ENCODE results near the gene FGD4. TPM values are rescaled to one million over a fixed set of nuclear protein-coding genes. Genes with fewer than 3 reads are reported as not detected.

The FGD4 gene
- total RNA-seq, 1 experiment from 2014 or later: 39.7 TPM

DNA sequence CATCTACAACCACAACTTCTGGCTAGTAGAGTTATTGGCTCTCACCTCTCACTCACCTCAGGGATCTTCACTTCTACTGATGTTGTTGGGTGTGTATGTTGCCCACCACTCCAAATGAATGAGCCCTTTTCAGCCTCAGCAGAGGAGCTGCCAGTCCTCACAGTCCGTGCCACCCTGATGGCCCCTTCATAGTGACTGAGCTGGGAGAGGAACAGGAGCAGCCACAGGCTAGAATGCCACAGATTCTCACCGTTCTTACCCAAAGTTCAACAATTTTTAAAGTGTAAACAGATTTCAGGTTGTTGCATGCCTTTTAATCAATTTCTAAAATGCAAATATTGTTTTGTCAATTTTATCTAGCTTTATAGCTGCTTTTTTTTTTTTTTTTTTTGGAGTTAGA is 205.2 kb downstream of the FGD4 start (continued):
- TF ChIP-seq, protein P1, sequence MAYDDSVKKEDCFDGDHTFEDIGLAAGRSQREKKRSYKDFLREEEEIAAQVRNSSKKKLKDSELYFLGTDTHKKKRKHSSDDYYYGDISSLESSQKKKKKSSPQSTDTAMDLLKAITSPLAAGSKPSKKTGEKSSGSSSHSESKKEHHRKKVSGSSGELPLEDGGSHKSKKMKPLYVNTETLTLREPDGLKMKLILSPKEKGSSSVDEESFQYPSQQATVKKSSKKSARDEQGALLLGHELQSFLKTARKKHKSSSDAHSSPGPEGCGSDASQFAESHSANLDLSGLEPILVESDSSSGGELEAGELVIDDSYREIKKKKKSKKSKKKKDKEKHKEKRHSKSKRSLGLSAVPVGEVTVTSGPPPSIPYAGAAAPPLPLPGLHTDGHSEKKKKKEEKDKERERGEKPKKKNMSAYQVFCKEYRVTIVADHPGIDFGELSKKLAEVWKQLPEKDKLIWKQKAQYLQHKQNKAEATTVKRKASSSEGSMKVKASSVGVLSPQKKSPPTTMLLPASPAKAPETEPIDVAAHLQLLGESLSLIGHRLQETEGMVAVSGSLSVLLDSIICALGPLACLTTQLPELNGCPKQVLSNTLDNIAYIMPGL (CRISPR knock-in tag; IDR thresholded peaks at IDR 0.05): no peak
- TF ChIP-seq FOXK1 (CRISPR knock-in tag; IDR thresholded peaks at IDR 0.05) (no peak), OVOL2 (CRISPR knock-in tag; IDR thresholded peaks at IDR 0.05; ENCODE audit: borderline replicate concordance) (no peak), ZNF416 (CRISPR knock-in tag; IDR thresholded peaks at IDR 0.05) (no peak)
- TF ChIP-seq, protein P2, sequence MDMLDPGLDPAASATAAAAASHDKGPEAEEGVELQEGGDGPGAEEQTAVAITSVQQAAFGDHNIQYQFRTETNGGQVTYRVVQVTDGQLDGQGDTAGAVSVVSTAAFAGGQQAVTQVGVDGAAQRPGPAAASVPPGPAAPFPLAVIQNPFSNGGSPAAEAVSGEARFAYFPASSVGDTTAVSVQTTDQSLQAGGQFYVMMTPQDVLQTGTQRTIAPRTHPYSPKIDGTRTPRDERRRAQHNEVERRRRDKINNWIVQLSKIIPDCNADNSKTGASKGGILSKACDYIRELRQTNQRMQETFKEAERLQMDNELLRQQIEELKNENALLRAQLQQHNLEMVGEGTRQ (CRISPR knock-in tag; IDR thresholded peaks at IDR 0.05): no peak

DNA sequence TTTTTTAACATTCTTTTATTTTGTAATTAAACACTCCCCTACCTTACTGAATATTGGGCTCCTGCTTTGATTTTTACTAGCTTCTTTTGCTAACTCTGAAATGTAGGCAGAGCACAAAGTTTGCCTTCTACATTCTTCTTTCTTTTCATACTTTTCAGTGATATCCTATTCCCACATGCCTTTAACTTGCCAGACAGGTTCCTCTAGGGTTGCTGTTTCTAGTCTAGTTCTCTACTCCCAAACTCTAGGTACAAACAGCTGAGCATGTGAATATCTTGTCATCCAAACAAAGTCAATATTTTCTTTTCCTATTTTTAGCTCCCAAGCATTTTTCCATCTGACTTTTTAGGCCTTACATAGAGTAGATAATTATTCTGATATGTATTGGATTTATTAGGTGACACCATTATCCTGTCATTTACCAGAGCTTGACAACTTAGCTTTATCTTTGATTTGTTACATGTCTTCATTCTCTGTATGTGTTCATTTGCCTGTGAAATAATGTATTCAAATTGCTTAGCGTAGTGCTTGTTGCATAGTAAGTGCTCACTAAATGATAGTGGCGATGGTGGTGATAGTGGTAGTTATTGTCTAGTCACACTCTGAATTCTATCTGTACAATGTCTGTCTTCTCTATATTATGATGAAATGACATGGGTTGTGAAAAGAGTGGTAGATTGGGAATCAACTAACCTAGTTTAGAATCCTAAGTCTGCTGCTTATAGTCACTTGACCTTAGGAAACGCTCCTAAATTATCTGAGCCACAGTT is 206.2 kb downstream of the FGD4 start:
- ChIA-PET POLR2A (interaction anchor here (0.6 kb wide), 1 partner anchor 129 kb away, joined by 3 read pairs; no protein-coding TSS in a partner anchor), CTCF (interaction anchor here (0.7 to 1.4 kb wide), 2 partner anchors 67 to 149 kb away, joined by 3 read pairs; no protein-coding TSS in a partner anchor)
- Mint-ChIP-seq H3K27me3 (ENCODE audit: low read depth) (no peaks in the 10 kb centered on the region), H3K9me3 (no peaks in the 10 kb centered on the region), H3K4me1 (peaks cover 19% of the 10 kb centered on the region), H3K27ac (peak overlapping the region; percentile 63; the same call in 1 of the 2 replicates), H3K36me3 (peaks cover 32% of the 10 kb centered on the region), H3K4me3 (no peak overlapping the region)
- DNase-seq (ENCODE audit: low spot score) (no peak), ATAC-seq (no peak)
- TF ChIP-seq, protein P3, sequence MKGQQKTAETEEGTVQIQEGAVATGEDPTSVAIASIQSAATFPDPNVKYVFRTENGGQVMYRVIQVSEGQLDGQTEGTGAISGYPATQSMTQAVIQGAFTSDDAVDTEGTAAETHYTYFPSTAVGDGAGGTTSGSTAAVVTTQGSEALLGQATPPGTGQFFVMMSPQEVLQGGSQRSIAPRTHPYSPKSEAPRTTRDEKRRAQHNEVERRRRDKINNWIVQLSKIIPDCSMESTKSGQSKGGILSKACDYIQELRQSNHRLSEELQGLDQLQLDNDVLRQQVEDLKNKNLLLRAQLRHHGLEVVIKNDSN (CRISPR knock-in tag; IDR thresholded peaks at IDR 0.05): no peak
- TF ChIP-seq, protein P4, sequence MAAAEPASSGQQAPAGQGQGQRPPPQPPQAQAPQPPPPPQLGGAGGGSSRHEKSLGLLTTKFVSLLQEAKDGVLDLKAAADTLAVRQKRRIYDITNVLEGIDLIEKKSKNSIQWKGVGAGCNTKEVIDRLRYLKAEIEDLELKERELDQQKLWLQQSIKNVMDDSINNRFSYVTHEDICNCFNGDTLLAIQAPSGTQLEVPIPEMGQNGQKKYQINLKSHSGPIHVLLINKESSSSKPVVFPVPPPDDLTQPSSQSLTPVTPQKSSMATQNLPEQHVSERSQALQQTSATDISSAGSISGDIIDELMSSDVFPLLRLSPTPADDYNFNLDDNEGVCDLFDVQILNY (CRISPR knock-in tag; IDR thresholded peaks at IDR 0.05): no peak
- TF ChIP-seq, protein P5, sequence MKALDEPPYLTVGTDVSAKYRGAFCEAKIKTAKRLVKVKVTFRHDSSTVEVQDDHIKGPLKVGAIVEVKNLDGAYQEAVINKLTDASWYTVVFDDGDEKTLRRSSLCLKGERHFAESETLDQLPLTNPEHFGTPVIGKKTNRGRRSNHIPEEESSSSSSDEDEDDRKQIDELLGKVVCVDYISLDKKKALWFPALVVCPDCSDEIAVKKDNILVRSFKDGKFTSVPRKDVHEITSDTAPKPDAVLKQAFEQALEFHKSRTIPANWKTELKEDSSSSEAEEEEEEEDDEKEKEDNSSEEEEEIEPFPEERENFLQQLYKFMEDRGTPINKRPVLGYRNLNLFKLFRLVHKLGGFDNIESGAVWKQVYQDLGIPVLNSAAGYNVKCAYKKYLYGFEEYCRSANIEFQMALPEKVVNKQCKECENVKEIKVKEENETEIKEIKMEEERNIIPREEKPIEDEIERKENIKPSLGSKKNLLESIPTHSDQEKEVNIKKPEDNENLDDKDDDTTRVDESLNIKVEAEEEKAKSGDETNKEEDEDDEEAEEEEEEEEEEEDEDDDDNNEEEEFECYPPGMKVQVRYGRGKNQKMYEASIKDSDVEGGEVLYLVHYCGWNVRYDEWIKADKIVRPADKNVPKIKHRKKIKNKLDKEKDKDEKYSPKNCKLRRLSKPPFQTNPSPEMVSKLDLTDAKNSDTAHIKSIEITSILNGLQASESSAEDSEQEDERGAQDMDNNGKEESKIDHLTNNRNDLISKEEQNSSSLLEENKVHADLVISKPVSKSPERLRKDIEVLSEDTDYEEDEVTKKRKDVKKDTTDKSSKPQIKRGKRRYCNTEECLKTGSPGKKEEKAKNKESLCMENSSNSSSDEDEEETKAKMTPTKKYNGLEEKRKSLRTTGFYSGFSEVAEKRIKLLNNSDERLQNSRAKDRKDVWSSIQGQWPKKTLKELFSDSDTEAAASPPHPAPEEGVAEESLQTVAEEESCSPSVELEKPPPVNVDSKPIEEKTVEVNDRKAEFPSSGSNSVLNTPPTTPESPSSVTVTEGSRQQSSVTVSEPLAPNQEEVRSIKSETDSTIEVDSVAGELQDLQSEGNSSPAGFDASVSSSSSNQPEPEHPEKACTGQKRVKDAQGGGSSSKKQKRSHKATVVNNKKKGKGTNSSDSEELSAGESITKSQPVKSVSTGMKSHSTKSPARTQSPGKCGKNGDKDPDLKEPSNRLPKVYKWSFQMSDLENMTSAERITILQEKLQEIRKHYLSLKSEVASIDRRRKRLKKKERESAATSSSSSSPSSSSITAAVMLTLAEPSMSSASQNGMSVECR (CRISPR knock-in tag; IDR thresholded peaks at IDR 0.05; ENCODE audit: borderline replicate concordance): no peak
- TF ChIP-seq RORB (CRISPR knock-in tag; IDR thresholded peaks at IDR 0.05): no peak
- TF ChIP-seq KAT7 (CRISPR knock-in tag; IDR thresholded peaks at IDR 0.05; ENCODE audit: borderline replicate concordance): no peak
- no peak for TF ChIP-seq ZNF263 (CRISPR knock-in tag; IDR thresholded peaks at IDR 0.05; ENCODE audit: low read depth)
- TF ChIP-seq, protein P6, sequence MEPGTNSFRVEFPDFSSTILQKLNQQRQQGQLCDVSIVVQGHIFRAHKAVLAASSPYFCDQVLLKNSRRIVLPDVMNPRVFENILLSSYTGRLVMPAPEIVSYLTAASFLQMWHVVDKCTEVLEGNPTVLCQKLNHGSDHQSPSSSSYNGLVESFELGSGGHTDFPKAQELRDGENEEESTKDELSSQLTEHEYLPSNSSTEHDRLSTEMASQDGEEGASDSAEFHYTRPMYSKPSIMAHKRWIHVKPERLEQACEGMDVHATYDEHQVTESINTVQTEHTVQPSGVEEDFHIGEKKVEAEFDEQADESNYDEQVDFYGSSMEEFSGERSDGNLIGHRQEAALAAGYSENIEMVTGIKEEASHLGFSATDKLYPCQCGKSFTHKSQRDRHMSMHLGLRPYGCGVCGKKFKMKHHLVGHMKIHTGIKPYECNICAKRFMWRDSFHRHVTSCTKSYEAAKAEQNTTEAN (CRISPR knock-in tag; IDR thresholded peaks at IDR 0.05): no peak
- no peak for TF ChIP-seq TEAD1 (CRISPR knock-in tag; IDR thresholded peaks at IDR 0.05)
- TF ChIP-seq NR3C1 (CRISPR knock-in tag; conservative IDR thresholded peaks at IDR 0.05; ENCODE audit: low read depth): no peak
- TF ChIP-seq, protein P7, sequence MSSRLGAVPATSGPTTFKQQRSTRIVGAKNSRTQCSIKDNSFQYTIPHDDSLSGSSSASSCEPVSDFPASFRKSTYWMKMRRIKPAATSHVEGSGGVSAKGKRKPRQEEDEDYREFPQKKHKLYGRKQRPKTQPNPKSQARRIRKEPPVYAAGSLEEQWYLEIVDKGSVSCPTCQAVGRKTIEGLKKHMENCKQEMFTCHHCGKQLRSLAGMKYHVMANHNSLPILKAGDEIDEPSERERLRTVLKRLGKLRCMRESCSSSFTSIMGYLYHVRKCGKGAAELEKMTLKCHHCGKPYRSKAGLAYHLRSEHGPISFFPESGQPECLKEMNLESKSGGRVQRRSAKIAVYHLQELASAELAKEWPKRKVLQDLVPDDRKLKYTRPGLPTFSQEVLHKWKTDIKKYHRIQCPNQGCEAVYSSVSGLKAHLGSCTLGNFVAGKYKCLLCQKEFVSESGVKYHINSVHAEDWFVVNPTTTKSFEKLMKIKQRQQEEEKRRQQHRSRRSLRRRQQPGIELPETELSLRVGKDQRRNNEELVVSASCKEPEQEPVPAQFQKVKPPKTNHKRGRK (CRISPR knock-in tag; IDR thresholded peaks at IDR 0.05; ENCODE audit: borderline replicate concordance): no peak
- no peak for TF ChIP-seq ZNF416 (CRISPR knock-in tag; IDR thresholded peaks at IDR 0.05)
- TF ChIP-seq, protein P8, sequence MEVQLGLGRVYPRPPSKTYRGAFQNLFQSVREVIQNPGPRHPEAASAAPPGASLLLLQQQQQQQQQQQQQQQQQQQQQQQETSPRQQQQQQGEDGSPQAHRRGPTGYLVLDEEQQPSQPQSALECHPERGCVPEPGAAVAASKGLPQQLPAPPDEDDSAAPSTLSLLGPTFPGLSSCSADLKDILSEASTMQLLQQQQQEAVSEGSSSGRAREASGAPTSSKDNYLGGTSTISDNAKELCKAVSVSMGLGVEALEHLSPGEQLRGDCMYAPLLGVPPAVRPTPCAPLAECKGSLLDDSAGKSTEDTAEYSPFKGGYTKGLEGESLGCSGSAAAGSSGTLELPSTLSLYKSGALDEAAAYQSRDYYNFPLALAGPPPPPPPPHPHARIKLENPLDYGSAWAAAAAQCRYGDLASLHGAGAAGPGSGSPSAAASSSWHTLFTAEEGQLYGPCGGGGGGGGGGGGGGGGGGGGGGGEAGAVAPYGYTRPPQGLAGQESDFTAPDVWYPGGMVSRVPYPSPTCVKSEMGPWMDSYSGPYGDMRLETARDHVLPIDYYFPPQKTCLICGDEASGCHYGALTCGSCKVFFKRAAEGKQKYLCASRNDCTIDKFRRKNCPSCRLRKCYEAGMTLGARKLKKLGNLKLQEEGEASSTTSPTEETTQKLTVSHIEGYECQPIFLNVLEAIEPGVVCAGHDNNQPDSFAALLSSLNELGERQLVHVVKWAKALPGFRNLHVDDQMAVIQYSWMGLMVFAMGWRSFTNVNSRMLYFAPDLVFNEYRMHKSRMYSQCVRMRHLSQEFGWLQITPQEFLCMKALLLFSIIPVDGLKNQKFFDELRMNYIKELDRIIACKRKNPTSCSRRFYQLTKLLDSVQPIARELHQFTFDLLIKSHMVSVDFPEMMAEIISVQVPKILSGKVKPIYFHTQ (CRISPR knock-in tag; IDR thresholded peaks at IDR 0.05): no peak
- no peak for TF ChIP-seq NR1H2 (CRISPR knock-in tag; IDR thresholded peaks at IDR 0.05)
- TF ChIP-seq, protein P9, sequence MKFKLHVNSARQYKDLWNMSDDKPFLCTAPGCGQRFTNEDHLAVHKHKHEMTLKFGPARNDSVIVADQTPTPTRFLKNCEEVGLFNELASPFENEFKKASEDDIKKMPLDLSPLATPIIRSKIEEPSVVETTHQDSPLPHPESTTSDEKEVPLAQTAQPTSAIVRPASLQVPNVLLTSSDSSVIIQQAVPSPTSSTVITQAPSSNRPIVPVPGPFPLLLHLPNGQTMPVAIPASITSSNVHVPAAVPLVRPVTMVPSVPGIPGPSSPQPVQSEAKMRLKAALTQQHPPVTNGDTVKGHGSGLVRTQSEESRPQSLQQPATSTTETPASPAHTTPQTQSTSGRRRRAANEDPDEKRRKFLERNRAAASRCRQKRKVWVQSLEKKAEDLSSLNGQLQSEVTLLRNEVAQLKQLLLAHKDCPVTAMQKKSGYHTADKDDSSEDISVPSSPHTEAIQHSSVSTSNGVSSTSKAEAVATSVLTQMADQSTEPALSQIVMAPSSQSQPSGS (CRISPR knock-in tag; IDR thresholded peaks at IDR 0.05; ENCODE audit: borderline replicate concordance, low read depth): no peak

Data from WTC11 (cell line).